DLD1 (cell line): ENCODE measurements around the gene DPYSL3.
"Not testable (repeated sequence)": the region's sequence is repeated elsewhere in the genome, so short reads cannot be mapped to it uniquely, and the experiment has no call there.

Source experiments
- in situ Hi-C: cut with HindIII; loops from 2 replicates; pipeline ENCODE4 v1.10.0; 2017; ENCODE audit warnings: low sequenced_read_pairs

DPYSL3 gene

DNA sequence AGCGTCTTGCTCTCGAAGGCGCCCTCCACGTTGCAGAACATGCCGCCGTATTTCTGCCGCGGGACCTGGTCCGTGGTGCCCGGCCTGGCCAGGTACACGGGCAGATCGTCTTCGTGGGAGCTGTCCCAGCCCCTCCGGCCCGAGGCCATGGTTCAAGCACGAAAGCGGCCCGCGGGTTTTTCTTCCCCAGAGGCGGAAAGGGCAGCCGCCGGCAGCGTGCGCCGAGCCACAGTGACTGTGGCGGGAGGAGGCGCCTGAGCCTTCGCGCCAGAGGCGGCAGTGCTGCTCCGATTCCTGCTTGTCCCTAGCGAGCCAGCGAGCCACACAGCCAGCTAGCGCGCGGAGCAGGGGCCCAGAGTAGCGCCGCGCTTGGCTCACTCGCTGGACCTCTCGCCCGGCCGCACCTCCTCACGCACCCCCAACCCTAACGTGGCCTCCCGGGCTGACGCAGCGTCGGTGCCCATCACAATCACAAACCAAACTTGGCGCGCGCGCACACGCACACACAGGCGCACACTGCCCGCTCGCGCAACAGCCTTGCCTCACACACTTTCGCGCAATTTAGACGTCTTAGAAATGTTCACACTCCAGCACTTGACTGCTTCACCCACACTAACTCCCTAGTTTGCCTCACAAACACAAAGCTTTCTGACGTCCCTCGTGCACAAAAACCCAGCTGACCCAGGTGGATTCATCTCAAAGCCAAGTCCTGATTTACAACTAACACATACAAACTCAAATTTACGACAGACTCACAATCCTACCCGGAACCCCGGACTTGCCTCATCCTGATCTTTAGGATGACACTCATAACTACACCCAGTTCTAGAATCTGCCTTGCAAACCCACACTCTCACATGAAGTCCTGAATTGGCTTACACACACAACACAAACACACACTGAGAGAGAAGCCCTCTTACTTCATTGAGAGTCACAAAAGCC lies at the start of gene DPYSL3:
Gene DPYSL3, minus strand, starts transcription at position 359 of the 942 bp plus-strand sequence. Its CDS starts 210 bp downstream, at position 149.
- in situ Hi-C loops: no loop called here

DNA sequence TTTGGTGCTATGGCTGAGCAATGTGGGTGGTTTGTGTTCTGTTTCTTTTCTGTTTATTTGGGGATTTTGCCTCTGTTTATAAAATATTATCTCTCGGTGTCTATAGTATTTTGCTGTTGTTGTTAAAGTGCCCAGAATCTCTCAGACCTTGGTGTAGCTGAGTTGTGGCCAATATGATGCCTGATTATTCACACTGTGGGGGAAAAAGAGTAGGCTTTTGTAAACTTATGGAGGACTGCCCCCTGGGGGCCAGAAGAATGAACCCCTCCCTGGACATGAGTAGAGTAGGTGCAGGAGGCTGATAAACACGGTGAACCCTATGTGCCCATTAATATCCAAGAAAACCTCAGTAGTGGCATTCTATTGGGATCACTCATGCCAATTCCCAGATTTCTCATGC lies 49.0 kb upstream of the DPYSL3 start:
- in situ Hi-C loops: no loop called here

DNA sequence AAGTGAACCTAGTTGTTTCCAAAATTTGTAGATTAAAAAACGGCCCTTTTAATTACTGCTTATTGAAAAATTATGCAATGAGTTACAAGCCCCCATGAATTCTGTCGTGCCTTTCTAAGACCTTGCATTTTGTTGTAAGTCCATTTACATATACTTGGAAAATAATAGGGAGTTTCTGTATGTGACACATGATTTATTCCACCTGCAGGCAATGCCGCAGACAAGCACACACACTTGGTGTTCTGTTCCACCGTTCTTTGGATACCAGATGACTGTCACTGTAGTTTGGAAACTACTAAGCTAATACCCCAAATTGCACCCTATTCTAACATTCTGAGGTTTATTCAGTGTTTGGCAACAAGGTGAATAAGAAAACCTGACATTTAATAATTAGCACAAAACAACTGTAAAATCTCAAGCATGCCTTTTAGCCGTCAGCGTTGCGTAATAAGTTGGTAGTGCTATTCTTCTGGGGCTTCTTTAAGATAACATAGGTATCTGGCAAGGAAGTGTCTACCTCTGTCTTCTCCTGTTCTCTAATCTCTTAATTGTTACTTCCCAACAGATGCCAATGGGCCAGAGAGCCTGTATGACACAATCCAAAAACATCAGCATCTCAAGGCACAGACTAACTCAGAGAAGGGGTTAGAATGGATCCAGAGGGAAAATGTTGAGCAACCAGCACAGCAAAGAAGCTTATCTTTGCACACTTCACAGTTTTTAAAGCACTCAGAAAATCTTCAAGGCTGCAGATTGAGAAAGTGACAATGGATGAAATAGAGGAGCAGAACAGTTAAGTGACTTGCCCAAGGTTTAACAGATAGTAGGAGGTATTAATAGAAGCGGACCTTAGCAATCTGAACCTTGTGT lies 48.2 kb upstream of the DPYSL3 start:
- in situ Hi-C loops: no loop called here

DNA sequence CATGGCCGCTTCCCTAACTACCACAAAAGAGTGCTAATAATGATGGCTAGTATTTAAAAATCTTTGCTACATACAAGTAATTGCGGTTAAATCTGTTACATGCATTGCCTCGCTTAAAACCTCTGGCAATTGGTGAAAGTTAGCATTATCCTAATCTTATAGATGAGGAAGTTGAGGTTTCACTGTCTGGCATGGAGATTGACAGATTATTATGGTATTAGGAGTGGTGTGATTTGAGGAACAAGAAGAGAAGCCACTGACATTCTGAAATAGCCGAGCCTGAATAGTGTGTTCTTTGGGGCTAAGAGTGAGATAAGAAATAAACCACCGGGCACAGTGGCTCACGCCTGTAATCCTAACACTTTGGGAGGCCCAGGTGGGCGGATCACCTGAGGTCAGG lies 45.3 kb upstream of the DPYSL3 start:
- in situ Hi-C loops: no loop called here

DNA sequence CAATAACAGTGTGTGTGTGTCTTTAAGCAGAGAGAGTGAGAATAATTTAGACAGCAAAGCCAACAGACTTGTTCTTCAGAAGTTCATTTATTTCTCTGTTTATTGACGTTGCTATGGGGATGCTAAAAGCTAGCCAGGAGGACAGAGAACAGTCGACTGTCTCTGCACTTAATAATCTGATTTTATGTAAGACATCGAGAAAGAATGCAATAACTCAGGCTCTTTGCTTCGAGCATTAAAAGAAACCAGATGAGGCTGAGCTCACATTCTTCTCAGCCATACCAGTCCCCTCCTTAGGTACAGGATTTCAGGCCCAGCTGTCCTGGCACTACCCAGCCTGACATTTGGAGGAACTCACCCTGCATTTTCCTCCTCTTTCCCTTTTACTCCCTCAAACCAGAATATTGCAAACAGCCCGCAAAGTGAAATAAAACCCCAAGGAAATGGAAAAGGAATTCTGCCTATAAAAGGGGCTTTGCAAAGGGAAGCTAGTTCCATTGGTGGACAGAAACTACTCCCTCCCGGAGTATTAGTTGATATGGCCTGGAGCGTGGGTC lies 44.5 kb upstream of the DPYSL3 start:
- in situ Hi-C loops: no loop called here

DNA sequence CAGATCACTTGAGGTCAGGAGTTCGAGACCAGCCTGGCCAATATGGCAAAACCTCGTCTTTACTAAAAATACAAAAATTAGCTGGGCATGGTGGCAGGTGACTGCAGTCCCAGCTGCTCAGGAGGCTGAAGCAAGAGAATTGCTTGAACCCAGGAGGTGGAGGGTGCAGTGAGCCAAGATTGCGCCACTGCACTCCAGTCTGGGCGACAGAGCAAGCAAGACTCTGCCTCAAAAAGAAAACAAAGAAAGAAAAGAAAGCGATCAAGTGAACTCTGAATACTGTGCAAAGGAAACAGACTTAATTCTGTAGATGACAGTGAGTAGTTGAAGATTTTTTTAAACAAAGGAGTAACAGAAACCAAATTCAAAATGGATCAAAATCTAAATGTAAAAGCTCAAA lies 43.9 kb upstream of the DPYSL3 start:
- in situ Hi-C loops: not testable (repeated sequence)

DNA sequence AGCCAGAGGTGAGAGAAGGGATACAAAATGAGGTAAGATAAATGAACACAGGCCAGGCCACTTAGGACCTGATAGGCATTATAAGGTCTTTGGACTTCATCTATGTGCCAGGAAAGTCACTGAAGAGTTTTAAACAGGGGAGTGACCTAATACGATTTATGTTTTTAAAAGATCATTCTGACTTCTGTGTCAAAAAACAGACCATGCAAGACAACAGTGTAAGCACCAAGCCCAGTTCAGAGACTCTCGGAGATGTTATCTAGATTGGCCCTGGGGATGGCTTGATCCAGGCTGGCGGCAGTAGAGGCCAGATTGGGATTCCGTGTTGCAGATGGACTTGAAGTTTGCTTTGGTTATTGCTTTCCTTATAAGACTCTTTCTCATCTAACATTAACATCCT lies 43.0 kb upstream of the DPYSL3 start:
- in situ Hi-C loops: no loop called here

DNA sequence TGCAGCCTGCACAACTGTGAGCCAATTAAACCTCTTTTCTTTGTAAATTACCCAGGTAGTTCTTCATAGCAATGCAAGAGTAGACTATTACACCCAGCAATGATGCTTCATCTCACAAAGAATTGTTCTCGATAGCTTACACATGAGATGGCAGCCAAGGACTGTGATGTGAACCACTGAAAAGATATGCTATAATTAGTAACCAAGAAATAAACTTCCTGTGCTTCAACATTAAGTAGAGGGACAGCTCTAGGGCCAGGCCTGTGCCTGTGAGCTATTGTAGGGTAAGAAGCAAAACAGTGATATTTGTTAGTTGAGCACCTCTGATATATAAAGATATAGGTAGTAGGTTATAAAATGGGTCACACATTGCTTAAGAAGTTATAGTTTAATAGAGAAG lies 41.8 kb upstream of the DPYSL3 start:
- in situ Hi-C loops: no loop called here

DNA sequence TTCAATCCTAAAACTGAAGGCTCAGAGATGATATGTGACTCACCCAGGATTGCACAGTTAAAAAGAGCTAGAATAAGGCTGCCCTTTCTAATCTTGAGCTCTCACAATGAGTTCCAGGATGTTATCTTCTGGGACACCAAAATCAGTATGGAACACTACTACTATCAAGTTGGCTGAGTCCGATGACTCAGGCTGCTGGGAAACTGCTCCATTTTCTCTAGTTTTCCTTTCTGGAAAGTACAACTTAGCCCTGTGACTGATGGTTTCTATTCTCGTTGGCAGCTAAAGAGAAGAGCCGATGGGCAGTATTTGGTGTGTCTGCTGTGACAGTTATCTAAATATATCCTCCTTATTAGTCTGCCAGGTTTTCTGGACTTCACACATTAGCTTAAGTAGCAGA lies 37.9 kb upstream of the DPYSL3 start:
- in situ Hi-C loops: no loop called here

DNA sequence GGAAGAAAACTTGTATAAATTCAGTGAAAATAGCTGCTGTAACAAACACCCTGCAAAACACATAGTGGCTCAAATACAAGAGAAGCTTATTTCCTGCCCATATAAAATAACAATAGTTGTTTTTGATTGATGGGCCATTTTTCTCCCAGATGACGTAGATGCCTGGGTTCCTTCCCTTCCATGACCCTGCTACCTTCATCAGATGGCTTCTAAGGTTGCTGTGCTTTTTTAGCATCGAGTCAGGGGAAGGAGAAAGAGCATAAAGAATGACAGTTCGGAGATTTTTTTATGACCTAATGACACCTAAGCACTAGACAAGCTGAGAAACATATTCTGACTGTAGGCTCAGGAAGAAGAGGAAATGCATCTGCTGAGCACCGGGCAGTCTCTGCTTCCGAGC lies 34.7 kb upstream of the DPYSL3 start:
- in situ Hi-C loops: no loop called here

DNA sequence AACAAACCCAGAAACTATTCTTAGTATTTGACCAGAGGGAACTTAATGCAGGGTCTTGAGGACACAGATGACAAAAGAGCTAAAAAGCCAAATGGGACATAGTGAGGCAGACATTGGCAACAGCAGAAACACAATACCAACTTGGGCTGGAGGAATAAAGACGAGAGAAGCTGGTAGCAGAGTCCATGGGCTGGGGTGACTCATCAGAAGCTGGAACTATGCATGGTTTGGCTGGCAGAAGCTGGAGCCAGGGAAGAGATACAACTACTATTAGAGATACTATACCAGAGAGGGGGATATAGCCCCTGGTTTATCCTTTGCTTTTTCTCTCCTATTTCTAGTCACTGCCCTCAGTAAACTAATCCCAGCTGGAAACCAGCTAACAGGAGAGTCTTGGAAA lies 29.2 kb upstream of the DPYSL3 start:
- in situ Hi-C loops: no loop called here

DNA sequence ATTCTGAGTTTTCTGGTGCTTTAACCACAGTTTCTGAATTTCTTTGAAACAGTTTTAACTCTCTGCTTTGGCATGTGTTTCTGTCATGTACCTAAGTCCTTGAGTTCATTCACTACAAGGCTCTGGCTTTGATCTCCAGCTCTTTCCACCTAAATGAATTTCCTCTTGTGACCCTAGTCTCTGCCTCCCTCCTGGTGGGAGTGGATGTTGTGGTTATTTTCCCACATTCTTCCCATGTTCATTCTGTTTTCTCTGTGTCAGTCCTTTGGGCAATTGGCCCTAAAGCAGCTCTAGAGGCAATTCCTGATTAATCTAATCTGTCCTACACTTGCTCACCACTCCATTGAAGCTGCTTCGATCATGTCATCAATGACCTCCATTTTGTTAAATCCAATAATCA lies 28.4 kb upstream of the DPYSL3 start:
- in situ Hi-C loops: no loop called here

DNA sequence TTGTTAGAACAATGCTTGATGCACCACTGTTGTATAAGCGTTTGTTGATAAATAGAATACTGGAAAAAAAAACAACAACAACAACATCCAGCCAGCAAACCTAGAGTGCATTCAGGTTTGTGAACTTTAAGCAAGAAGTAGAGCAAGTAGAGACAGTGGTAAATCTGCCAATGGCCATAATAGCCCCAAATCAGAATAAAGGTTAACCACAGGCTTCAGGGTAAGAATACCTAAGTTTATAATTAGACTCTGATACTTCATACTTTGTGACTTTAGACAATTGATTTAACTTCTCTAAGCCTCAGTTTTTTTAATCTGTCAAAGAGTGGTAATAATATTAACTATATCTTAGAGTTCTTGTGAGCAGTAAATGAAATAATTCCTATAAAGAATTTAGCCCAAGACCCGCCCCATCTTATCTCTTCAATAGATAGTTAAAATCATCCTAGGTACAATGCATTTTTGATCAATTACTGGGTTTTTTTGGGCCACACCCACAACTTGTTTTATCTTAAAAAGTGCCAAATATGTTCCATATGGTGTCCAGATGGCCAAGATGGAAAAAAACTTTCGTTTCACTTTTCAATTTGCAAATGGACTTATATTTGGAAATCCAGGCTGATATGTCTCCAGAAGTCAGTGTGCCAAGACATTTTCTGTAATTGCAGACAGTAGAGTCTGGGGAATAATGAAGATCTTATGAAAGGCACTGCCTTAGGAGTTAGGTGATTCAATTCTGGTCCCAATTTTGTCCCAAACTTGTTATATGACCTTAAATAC lies 24.5 kb upstream of the DPYSL3 start:
- in situ Hi-C loops: no loop called here

DNA sequence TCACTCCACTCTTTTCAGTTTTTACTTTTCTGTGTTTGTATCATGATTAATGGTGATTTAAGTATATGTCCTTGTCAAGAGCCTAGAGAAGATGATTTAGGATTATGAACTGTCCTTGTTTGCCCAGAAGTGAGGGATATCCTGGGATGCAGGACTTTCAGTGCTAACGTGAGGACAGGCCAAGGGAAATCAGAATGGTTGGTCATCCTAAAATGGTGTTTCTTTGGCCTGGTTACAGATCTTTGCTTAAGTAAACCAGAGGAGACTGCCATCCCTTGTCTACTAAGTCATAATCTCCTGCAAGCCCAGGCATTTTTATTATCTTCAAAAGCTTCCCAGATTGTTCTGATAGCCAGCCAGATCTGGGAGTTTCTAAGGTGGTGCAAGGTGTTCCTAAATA lies 22.3 kb upstream of the DPYSL3 start:
- in situ Hi-C loops: no loop called here

DNA sequence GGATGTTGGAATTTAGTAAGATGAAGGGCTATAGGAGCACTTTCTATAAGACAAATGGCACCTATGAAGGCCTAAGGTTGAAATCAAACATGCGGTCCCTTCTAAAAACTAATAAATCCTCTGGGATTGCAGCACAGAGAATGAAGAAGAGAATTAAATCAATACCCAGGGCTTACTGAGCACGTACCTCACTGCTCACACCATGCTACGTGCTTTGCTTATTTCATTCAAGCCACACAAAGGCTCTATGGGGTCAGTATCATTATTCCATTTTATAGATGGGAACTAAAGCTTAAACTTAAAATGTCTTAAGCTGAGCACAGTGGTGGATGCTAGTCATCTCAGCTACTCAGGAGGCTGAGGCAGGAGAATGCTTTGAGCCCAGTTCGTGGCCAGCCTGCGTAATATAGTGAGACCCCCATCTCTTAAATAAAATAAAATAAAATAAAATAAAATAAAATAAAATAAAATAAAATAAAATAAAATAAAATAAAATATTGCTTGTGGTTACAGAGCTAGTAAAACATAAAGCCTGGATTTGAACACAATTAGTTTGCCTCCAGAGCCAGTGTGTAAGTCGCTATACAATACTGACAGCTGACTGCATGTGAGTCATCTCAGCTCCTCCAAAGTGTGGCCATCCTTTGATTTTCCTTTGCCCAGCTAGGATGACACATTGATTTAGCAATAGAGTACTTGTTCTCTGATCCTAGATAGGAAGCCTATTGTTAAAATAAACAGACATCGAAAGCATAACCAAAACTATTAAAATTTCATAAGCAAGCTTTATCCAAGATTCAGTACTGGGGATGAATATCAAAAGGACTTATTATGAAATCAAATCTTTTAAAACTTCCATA lies 20.9 kb upstream of the DPYSL3 start:
- in situ Hi-C loops: no loop called here

DNA sequence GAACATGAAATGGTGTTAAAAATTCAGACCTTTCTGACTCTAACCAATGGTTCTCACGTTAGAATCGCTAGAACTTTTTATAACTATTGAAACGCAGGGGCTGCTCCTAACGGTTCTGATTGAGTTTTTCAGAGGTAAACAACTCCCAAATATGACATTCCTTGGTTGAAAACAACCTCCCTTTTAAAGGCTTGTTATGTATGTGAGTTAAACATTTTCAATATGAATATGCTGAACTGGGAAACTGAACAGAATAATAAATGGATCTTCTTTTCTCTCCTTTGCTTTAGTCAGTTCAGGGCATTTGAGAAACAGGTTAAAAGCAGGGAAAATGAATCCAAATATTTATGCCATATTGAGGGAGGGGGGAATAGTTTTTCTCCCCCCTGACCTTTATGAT lies 13.2 kb upstream of the DPYSL3 start:
- in situ Hi-C loops: no loop called here

DNA sequence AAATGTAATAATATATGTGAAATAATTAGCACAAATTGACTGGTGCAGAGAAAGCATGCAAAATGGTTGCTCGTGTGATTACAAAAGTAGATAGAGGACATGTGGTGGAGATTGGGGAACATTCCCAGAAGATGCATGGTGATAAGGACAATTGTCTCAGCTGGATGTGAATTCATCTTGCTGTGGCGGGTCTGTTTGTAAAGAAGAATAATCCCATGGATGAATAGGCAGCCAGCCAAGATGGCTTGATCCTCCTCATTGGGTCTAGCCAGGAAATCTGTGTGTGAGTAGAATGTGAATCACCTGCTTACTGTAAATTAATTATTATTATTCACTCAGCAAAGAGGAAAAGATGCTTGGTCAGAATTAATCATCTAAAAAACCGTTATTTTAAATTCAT lies 12.6 kb upstream of the DPYSL3 start:
- in situ Hi-C loops: no loop called here

DNA sequence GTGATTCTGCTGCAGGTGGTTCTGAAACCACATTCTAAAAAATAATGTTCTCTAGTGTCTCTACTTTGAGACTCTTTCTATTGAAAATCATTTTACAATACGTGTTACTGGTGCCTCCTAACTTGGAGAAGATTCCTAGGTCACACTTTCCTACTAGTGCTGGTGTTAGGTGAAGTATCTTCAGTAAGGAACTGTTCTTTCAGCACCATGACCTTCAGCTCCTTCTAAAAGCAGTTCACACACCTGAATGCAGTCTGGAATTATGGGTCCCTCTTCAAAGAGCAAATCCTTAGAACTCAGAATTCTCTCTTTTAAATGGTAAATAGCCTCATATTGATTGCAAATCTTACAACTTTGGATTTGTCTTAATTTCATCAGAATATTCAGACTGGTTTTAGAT lies 10.6 kb upstream of the DPYSL3 start:
- in situ Hi-C loops: no loop called here

DNA sequence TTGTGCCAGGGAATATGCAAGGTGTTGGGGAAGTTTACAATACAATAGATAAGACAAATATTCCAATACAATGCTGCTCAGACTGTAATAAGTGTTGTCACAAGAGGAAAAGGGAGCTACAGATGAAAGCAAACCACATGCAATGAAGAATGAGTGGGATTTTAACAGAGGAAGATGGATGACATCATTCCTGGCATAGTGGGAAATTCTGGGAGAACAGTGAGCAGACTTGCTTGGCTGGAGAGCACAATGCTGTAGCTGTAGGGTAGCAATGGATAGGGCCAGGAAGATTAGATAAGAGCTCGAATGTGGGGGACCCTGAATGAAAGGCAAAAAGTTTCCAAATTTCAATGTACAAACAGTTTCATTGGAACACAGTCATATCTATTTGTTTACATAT lies 9.5 kb upstream of the DPYSL3 start:
- in situ Hi-C loops: no loop called here

DNA sequence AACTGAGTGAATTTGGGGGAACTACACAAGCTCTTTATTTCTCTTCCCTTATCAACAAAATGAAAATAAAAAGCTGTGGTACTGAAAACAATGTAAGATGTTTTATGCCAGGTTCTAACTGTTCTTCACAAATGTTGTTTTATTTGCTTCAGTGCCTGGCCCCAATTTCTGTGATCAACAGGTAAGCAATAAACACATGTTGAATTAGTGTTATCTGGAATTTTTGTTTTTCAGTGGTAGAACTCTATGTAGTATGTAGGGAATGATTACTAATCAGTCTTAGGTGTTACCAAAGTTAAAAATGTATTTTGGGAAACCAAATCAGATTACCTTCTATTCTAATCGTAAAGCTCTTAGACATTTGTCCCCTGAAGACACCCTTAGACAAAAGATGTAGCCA lies 7.5 kb upstream of the DPYSL3 start:
- in situ Hi-C loops: no loop called here
